Fibroblast of lung (primary cell): Measurements from ENCODE around the gene VN1R2. TPM values are rescaled to one million over a fixed set of nuclear protein-coding genes. Genes with fewer than 3 reads are reported as not detected.

Experiments used
- DNase-seq, 2 donors: peaks; one replicate each; pipeline versions ENCODE4 v3.0.0 to v3.0.0-alpha.2; 2010; ENCODE audit warnings: low read depth in 2 of 2
- H2AFZ ChIP-seq: 2 replicates; pipeline ENCODE4 v1.5.1; 2012; ENCODE audit warnings: low read length, control low read depth, inconsistent platforms
- H3K27ac ChIP-seq: 2 replicates; pipeline ENCODE4 v1.5.1; 2011; ENCODE audit warnings: low read length, control low read depth; ENCODE audit not compliant: insufficient read depth
- H3K27me3 ChIP-seq: 2 replicates; pipeline ENCODE4 v1.5.1; 2011; ENCODE audit warnings: mild to moderate bottlenecking, low read length; ENCODE audit not compliant: control insufficient read depth, insufficient read depth
- H3K36me3 ChIP-seq: 2 replicates; pipeline ENCODE4 v1.5.1; 2011; ENCODE audit warnings: low read length; ENCODE audit not compliant: control insufficient read depth, insufficient read depth
- H3K4me1 ChIP-seq: 2 replicates; pipeline ENCODE4 v1.5.1; 2011; ENCODE audit warnings: low read length; ENCODE audit not compliant: control insufficient read depth, insufficient read depth; ENCODE audit errors: extremely low read depth
- H3K4me2 ChIP-seq: 2 replicates; pipeline ENCODE4 v1.5.1; 2011; ENCODE audit warnings: low read length, control low read depth; ENCODE audit not compliant: insufficient read depth; ENCODE audit errors: extremely low read depth
- H3K4me3 ChIP-seq, 4 experiments: fragments of 200-600 bp in 1 of 4; sonication (generic) in 1 of 4; replicated peaks in 1 of 4; 2 replicates each; pipeline ENCODE4 v1.5.1; 2011 to 2016; ENCODE audit warnings: low read length in 4 of 4, low read depth in 3 of 4, mild to moderate bottlenecking in 3 of 4, control low read depth in 2 of 4, inconsistent platforms in 1 of 4, mixed read lengths in 1 of 4; ENCODE audit not compliant: insufficient read depth in 1 of 4; ENCODE audit errors: control extremely low read depth in 1 of 4
- H3K79me2 ChIP-seq: 2 replicates; pipeline ENCODE4 v1.5.1; 2012; ENCODE audit warnings: mild to moderate bottlenecking, low read length, inconsistent platforms; ENCODE audit not compliant: control insufficient read depth, insufficient read depth
- H3K9ac ChIP-seq: 2 replicates; pipeline ENCODE4 v1.5.1; 2011; ENCODE audit warnings: mild to moderate bottlenecking, low read length, control low read depth; ENCODE audit not compliant: insufficient read depth
- H3K9me3 ChIP-seq: 2 replicates; pipeline ENCODE4 v1.5.1; 2012; ENCODE audit warnings: low read depth, low read length; ENCODE audit not compliant: control insufficient read depth, insufficient read depth
- H4K20me1 ChIP-seq: 2 replicates; pipeline ENCODE4 v1.5.1; 2011; ENCODE audit warnings: low read length; ENCODE audit not compliant: control insufficient read depth, insufficient read depth; ENCODE audit errors: extremely low read depth
- CTCF ChIP-seq, 2 donors: IDR thresholded peaks in 1 of 2; conservative IDR thresholded peaks in 1 of 2; 1 replicate in 1 of 2; 2 replicates in 1 of 2; pipeline ENCODE4 v1.5.1; 2011 to 2012; ENCODE audit warnings: low read length in 2 of 2, control low read depth in 1 of 2, inconsistent platforms in 1 of 2, low read depth in 1 of 2, mild to moderate bottlenecking in 1 of 2
- EZH2 ChIP-seq: IDR thresholded peaks from 2 replicates; pipeline ENCODE4 v1.5.1; 2012; ENCODE audit warnings: low read length, control low read depth, mild to moderate bottlenecking; ENCODE audit errors: missing control alignments
- polyA plus RNA-seq, 2 donors: library from polyadenylated mRNA; depleted of rRNA in 1 of 2; stranded (reverse) in 1 of 2; unstranded in 1 of 2; fragments of >200 nt; gene quantifications; 2 replicates each; pipeline ENCODE4 v1.2.1, GENCODE V29; 2011 to 2012; ENCODE audit warnings: missing spikeins in 1 of 2
- total RNA-seq: library from RNA; depleted of rRNA; stranded (reverse); fragments of >200 nt; gene quantifications from 2 replicates; pipeline ENCODE4 v1.2.1, GENCODE V29; 2014

VN1R2 gene
- total and polyA plus RNA-seq, 2 donors (not counting 1 experiment from before 2014, with no cell fraction given) = 0.17 TPM; not detected in 1

DNA sequence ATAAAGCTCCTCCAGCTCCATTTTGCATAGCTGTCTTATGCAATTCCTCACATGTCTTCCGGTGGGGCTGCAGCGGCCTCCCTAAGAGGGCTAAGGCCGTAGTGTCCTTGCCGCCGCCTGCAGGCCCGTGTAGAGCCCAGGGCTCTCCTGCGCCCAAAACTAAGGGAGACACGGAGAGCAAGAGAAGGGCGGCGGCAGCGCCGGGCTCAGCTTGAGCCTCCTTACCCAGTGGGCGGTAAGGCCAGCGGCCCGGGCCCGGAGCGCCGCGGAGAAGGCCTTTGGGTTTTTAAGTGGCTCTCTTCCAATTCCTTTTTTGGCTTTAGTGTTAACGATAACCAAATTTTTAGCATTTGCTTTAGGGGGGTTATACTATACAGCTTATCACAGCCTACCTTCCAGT, 33.5 kb upstream of the VN1R2 start:
- H3K9ac ChIP-seq = no peak overlapping the region
- no peak overlapping the region for H2AFZ ChIP-seq
- no peaks in the 10 kb centered on the region for H3K4me1 ChIP-seq
- no peak overlapping the region for H3K27ac ChIP-seq
- no peaks in the 10 kb centered on the region for H4K20me1 ChIP-seq
- DNase-seq = no peak
- H3K27me3 ChIP-seq = no peaks in the 10 kb centered on the region
- no peak overlapping the region for H3K4me3 ChIP-seq
- H3K36me3 ChIP-seq = no peaks in the 10 kb centered on the region
- no peaks in the 10 kb centered on the region for H3K79me2 ChIP-seq
- no peaks in the 10 kb centered on the region for H3K9me3 ChIP-seq
- H3K4me2 ChIP-seq = no peak overlapping the region
- no peak for TF ChIP-seq CTCF (conservative IDR thresholded peaks at IDR 0.05 in 1 of 2, IDR thresholded peaks at IDR 0.05 in 1 of 2; ENCODE audit: low read depth in 1 of 2, low read length in 2 of 2)
- TF ChIP-seq EZH2 = no peak

DNA sequence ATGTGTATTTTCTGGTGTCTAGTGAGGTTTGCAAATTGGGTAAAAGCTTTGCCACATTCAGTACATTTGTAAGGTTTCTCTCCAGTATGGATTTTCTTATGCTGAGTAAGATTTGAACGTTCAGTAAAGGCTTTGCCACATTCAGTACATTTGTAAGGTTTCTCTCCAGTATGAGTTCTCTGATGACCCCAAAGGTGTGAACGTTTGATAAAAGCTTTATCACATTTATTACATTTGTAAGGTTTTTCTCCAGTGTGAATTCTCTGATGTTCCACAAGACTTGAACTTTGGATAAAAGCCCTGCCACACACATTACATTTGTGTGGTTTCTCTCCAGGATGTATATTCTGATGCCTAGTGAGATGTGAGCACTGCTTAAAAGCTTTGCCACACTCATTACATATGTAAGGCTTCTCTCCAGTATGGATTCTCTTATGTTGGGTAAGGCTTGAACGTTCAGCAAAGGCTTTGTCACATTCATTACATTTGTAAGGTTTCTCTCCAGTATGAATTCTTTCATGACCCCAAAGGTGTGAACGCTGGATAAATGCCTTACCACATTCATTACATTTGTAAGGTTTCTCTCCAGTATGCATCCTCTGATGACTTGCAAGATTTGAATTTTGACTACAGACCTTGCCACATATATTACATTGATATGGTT, 20.8 kb upstream of the VN1R2 start:
- TF ChIP-seq EZH2 = no peak
- Histone ChIP-seq H4K20me1 (no peaks in the 10 kb centered on the region), H3K36me3 (peaks cover 4% of the 10 kb centered on the region), H3K4me3 (no peak overlapping the region), H3K9ac (no peak overlapping the region), H3K27me3 (no peaks in the 10 kb centered on the region), H3K4me1 (no peaks in the 10 kb centered on the region), H2AFZ (no peak overlapping the region), H3K9me3 (peaks cover 3% of the 10 kb centered on the region), H3K27ac (no peak overlapping the region), H3K79me2 (no peaks in the 10 kb centered on the region), H3K4me2 (no peak overlapping the region)
- no peak for DNase-seq

DNA sequence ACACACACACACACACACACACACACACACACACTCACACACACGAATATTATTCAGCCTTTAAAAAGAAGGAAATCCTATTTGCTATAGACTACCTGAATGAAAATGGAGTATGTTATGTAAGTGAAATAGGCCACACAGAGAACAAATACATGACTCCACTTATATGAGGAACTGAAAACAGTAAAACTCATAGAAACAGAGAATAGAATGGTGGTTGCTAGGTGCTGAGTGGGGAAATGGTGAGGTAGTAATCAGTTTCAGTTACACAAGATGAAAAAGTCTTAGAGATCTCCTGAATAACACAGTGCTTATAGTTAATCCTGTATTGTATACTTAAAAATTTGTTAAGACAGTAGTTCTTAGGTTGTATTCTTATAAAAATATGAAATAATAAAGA, 11.6 kb upstream of the VN1R2 start:
- no peaks in the 10 kb centered on the region for H4K20me1 ChIP-seq
- no peaks in the 10 kb centered on the region for H3K4me1 ChIP-seq
- H3K79me2 ChIP-seq = no peaks in the 10 kb centered on the region
- no peak overlapping the region for H3K27ac ChIP-seq
- no peak overlapping the region for H3K9ac ChIP-seq
- peaks cover 5% of the 10 kb centered on the region for H3K36me3 ChIP-seq
- peaks cover 2% of the 10 kb centered on the region for H3K9me3 ChIP-seq
- no peak overlapping the region for H3K4me2 ChIP-seq
- no peak for TF ChIP-seq CTCF (conservative IDR thresholded peaks at IDR 0.05 in 1 of 2, IDR thresholded peaks at IDR 0.05 in 1 of 2; ENCODE audit: low read depth in 1 of 2, low read length in 2 of 2)
- no peak for TF ChIP-seq EZH2
- DNase-seq = no peak
- H2AFZ ChIP-seq = no peak overlapping the region
- H3K4me3 ChIP-seq = no peak overlapping the region
- no peaks in the 10 kb centered on the region for H3K27me3 ChIP-seq
